GM23338 (cell line): Measurements from ENCODE around the gene TRAF3IP3.

Experiments
- CREB1 ChIP-seq: fragments of 250-450 bp; sonication (Bioruptor Pico); IDR thresholded peaks from 2 replicates; pipeline ENCODE4 v1.5.0; 2020; ENCODE audit warnings: low read depth, mild to moderate bottlenecking, moderate library complexity
- CTCF ChIP-seq, 2 experiments: fragments of 200-600 bp in 1 of 2; sonication (generic) in 1 of 2; conservative IDR thresholded peaks; 2 replicates each; pipeline versions ENCODE4 v1.5.1 to v1.6.1; 2016 to 2017; ENCODE audit warnings: antibody characterized with exemption in 2 of 2, low read depth in 2 of 2, mild to moderate bottlenecking in 2 of 2, moderate library complexity in 1 of 2
- EZH2 ChIP-seq: fragments of 200-600 bp; sonication (generic); IDR thresholded peaks from one replicate; pipeline ENCODE4 v1.8.0; 2017; ENCODE audit warnings: antibody characterized with exemption, mild to moderate bottlenecking, low read depth; ENCODE audit not compliant: unreplicated experiment
- EZH2phosphoT487 ChIP-seq: fragments of 200-600 bp; sonication (generic); IDR thresholded peaks from one replicate; pipeline ENCODE4 v1.8.1; 2018; ENCODE audit warnings: antibody characterized with exemption; ENCODE audit not compliant: unreplicated experiment
- NANOG ChIP-seq: IDR thresholded peaks from 2 replicates; pipeline ENCODE4 v1.6.1; 2016; ENCODE audit warnings: antibody characterized with exemption, borderline replicate concordance
- POLR2AphosphoS5 ChIP-seq: IDR thresholded peaks from 2 replicates; pipeline ENCODE4 v1.6.1; 2016; ENCODE audit warnings: antibody characterized with exemption, low read depth
- REST ChIP-seq: IDR thresholded peaks from one replicate; pipeline ENCODE4 v1.6.1; 2018; ENCODE audit warnings: antibody characterized with exemption; ENCODE audit not compliant: unreplicated experiment

DNA sequence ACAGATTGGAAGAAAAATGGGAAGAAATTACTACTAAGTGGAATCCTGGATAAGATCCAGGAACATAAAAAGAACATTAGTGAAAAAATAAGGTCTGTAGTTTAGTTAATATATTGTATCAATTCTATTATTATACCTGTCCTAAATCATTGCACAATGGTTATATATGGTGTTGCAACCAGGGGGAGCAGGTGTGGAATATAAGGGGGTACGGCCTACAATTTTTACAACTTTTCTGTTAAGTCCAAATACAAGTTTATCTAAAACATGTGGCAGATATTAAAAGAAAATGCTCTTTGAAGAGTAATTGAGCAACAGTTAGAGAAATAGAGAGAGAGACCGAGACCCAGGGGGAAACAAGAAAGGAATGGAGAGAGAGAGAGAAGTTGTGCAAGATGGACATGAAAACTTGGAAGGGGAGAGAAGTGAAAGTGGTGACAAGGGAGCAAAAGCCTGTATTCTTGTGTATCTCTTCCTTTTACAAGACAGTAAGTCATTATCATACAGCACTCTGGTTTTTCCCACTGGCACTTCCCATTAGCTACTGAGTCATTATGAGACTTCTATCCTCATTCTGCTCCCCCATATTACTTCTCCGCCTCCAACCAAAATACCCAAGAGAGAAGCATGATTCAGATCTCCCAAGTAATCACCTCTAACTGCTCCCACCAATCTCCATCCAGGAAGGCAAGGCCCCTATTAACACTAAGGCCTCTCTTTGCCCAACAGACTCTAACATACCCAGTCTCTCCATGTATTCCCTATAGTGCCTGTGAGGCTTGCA is 22.3 kb upstream of the TRAF3IP3 start:
- TF ChIP-seq CREB1 (CRISPR knock-in tag) (no peak), CTCF (conservative IDR thresholded peaks at IDR 0.05; ENCODE audit: low read depth in 2 of 2) (no peak), EZH2phosphoT487 (no peak), NANOG (no peak), POLR2AphosphoS5 (no peak), EZH2 (no peak), REST (no peak)
